Stomach (tissue), 9 donors: ENCODE measurements around the gene LILRB5. TPM values are rescaled to one million over a fixed set of nuclear protein-coding genes. Genes with fewer than 3 reads are reported as not detected.
"Not testable (repeated sequence)": the region's sequence is repeated elsewhere in the genome, so short reads cannot be mapped to it uniquely, and the experiment has no call there.

Source experiments
- DNase-seq, 2 donors: peaks; one replicate each; pipeline versions ENCODE4 v3.0.0 to v3.0.0-alpha.2; 2013 to 2019
- H3K27ac ChIP-seq, 5 donors: fragments of 200-600 bp in 4 of 5; sonication (generic) in 4 of 5; one replicate each; pipeline ENCODE4 v1.5.1; 2013 to 2019; ENCODE audit warnings: mild to moderate bottlenecking in 1 of 5, moderate library complexity in 1 of 5
- H3K27me3 ChIP-seq, 3 donors: fragments of 200-600 bp; sonication (generic); one replicate each; pipeline ENCODE4 v1.5.1; 2017 to 2019; ENCODE audit warnings: mixed run types in 1 of 3
- H3K36me3 ChIP-seq, 4 donors: fragments of 200-600 bp; sonication (generic); 1 replicate in 3 of 4; 2 replicates in 1 of 4; pipeline ENCODE4 v1.5.1; 2016 to 2019
- H3K4me1 ChIP-seq, 4 donors: fragments of 200-600 bp; sonication (generic); one replicate each; pipeline ENCODE4 v1.5.1; 2016 to 2019
- H3K4me3 ChIP-seq, 4 donors: fragments of 200-600 bp; sonication (generic) in 3 of 4; one replicate each; pipeline ENCODE4 v1.5.1; 2016 to 2019; ENCODE audit warnings: mild to moderate bottlenecking in 1 of 4
- H3K9me3 ChIP-seq, 4 donors: fragments of 200-600 bp; sonication (generic); one replicate each; pipeline ENCODE4 v1.5.1; 2016 to 2019
- EP300 ChIP-seq: sonication (generic); formaldehyde crosslinking; IDR thresholded peaks from one replicate; pipeline ENCODE4 v1.6.1; 2017; ENCODE audit warnings: antibody characterized with exemption
- POLR2A ChIP-seq, 4 donors: fragments of 450-650 bp; IDR thresholded peaks; one replicate each; pipeline ENCODE4 v1.6.1; 2016; ENCODE audit warnings: antibody characterized with exemption in 4 of 4, control low read depth in 2 of 4, mild to moderate bottlenecking in 1 of 4, moderate library complexity in 1 of 4
- POLR2AphosphoS5 ChIP-seq, 3 donors: sonication (generic); formaldehyde crosslinking; IDR thresholded peaks; one replicate each; pipeline ENCODE4 v1.6.1; 2016; ENCODE audit warnings: antibody characterized with exemption in 3 of 3
- WGBS, 5 donors: extraction: QIAGEN DNeasy Blood & Tissue Kit in 3 of 5; methylation state at CpG; one replicate each; pipeline versions ENCODE4 v1.1.5 to v1.1.7; 2013 to 2018; 5-methylcytosine and 5-hydroxymethylcytosine counted together
- intact Hi-C: fragments of 100-400 bp; cut with DNase I; formaldehyde crosslinking; loops from one replicate; pipeline ENCODE4 v1.15.1; 2023; ENCODE audit warnings: low total_unique reads
- polyA plus RNA-seq, 3 donors: library from polyadenylated mRNA; stranded (reverse); fragments of 200-250 nt; gene quantifications; one replicate each; pipeline ENCODE4 v1.2.3, GENCODE V29; 2013
- total RNA-seq, 5 donors: library from RNA; depleted of rRNA; stranded (reverse); fragments of >200 nt; gene quantifications; one replicate each; pipeline versions ENCODE4 v1.1.0 to v1.2.3, GENCODE V29; 2014 to 2016
- TF ChIP-seq, protein P1 (sequence below), 7 experiments: fragments of 450-650 bp in 4 of 7; fragments of 200-600 bp in 3 of 7; sonication (generic) in 3 of 7; IDR thresholded peaks; one replicate each; pipeline ENCODE4 v1.5.1; 2016 to 2019; ENCODE audit warnings: antibody characterized with exemption in 7 of 7, control low read depth in 2 of 7, mild to moderate bottlenecking in 1 of 7
- donor health status: healthy with polysubstance abuse.
- donor health status: Bipolar disorder and iron deficiency.
- donor health status: healthy.

LILRB5 gene
- total and polyA plus RNA-seq, 8 donors: 0.28 to 40.8 (median 3.1) TPM; not detected in 1

DNA sequence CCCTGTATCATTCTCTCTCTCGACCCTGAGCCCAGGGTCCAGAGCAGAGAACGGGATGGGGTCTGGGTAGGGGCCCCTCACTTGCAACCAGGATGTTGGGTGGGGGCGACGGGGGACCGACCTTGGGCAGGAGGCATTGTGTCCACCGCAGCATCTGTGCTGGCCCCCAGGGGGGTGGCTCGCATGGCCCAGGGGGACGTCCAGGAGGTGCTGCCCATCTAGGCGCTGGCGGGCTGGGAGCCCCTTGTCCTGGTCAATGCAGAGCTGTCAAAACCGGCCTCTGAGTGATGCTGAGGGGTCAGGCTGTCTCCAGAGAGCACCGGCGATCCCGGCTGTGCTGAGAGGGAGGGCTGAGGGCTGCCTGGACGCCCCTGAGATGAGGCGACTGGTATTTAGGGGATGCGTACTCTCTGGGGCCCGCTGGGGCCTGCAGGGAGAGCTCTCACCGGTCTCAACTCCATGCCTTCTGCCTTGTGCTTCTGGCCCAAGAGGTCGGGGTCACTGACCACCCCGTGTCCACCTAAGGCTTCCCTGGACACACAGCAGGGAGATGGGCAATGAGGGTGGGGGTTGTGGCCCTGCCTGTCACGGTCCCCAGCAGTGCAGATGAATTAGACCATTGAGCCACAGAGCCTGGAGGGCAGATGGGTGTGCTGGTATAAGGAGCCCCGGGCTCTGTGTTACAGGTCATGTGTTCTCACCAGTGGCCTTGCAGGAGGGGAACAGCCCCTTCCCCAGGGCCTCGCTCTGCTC, 47.8 kb downstream of the LILRB5 start:
- TF ChIP-seq POLR2A (IDR thresholded peaks at IDR 0.05): no peak
- no peak for TF ChIP-seq EP300
- TF ChIP-seq, protein P1, sequence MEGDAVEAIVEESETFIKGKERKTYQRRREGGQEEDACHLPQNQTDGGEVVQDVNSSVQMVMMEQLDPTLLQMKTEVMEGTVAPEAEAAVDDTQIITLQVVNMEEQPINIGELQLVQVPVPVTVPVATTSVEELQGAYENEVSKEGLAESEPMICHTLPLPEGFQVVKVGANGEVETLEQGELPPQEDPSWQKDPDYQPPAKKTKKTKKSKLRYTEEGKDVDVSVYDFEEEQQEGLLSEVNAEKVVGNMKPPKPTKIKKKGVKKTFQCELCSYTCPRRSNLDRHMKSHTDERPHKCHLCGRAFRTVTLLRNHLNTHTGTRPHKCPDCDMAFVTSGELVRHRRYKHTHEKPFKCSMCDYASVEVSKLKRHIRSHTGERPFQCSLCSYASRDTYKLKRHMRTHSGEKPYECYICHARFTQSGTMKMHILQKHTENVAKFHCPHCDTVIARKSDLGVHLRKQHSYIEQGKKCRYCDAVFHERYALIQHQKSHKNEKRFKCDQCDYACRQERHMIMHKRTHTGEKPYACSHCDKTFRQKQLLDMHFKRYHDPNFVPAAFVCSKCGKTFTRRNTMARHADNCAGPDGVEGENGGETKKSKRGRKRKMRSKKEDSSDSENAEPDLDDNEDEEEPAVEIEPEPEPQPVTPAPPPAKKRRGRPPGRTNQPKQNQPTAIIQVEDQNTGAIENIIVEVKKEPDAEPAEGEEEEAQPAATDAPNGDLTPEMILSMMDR (IDR thresholded peaks at IDR 0.05): no peak
- no peak for TF ChIP-seq POLR2AphosphoS5 (IDR thresholded peaks at IDR 0.05)
- no peaks in the 10 kb centered on the region for H3K9me3 ChIP-seq
- H3K27me3 ChIP-seq: no peaks in the 10 kb centered on the region
- peaks cover 58 to 72% (median 71%) of the 10 kb centered on the region in 4 donors for H3K4me1 ChIP-seq
- peak overlapping the region; percentile 81 to 94 (median 89) for H3K27ac ChIP-seq
- H3K4me3 ChIP-seq: peak overlapping the region in 1 of 4 donors; percentile 15
- H3K36me3 ChIP-seq: peaks cover 35 to 47% (median 44%) of the 10 kb centered on the region in 4 donors
- intact Hi-C loops: no loop called here
- WGBS, 5 donors: 34 to 56% (median 50%) methylated on average over 5 to 24 of the region's 24 CpGs
- DNase-seq: no peak

DNA sequence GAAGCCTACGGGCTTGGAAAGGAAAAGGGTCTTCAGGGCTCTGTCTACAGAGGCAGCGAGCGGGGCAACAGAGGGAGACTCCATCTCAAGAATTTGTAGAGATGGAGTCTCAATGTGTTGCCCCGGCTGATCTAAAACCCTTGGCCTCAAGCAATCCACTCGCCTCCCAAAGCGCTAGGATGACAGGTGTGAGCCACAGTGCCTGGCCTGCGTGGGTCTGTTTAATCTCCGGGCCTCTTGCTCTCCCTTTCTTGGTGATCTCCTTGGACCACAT, 48.4 kb downstream of the LILRB5 start:
- Histone ChIP-seq H3K27me3 (no peaks in the 10 kb centered on the region), H3K9me3 (no peaks in the 10 kb centered on the region), H3K27ac (peak overlapping the region; percentile 81 to 94 (median 89)), H3K36me3 (peaks cover 39 to 52% (median 49%) of the 10 kb centered on the region in 4 donors), H3K4me3 (peak overlapping the region in 1 of 4 donors; percentile 19), H3K4me1 (peaks cover 63 to 77% (median 76%) of the 10 kb centered on the region in 4 donors)
- intact Hi-C loops: no loop called here
- DNase-seq: peak in 1 of 2 donors; percentile 24
- TF ChIP-seq, protein P1 (IDR thresholded peaks at IDR 0.05): no peak
- TF ChIP-seq POLR2A (IDR thresholded peaks at IDR 0.05): no peak
- TF ChIP-seq EP300: no peak
- no peak for TF ChIP-seq POLR2AphosphoS5 (IDR thresholded peaks at IDR 0.05)
- WGBS, 5 donors: 62 to 77% (median 65%) methylated on average over 7 to 8 of the region's 8 CpGs

DNA sequence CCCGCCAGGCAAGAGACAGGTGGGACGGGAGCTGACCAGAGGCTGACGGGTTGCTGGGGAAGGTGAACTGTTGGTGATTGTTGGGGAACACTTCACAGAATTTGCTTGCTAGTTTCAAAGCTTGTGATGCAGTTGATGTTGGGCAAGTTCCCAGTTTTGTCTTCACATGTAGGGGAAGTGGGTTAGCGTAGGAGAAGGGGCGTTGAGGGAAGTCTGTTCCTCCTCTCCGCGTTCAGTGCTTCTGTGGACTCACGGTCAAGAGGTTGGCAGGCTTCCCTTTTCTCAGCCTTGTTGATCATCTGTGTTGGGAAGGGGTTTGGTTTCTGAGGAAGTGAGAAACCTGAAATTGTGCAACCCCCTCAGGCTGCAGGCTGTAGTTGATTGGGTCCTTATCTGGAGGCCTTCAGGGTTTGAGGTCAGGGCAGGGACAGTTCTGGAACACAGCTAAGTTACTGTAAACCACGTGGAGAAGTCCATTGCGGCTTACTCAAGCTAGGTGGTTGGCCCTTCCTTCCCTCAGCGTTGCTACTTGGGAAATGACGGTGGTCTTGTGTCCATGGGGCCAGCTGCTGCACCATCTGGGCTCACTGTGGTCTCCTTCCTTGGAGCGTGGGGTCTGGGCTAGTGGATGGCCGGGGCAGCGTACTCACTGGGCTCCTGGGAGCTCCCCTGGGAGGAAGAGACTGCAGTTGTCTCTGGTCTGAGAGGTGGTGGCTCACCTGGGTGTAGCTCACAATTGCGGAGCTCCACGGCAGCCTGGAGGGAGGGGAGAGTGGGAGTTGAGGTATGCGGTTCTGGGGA, 48.9 kb downstream of the LILRB5 start:
- Histone ChIP-seq H3K27me3 (no peaks in the 10 kb centered on the region), H3K27ac (peak overlapping the region; percentile 81 to 94 (median 89)), H3K36me3 (peaks cover 44 to 58% (median 54%) of the 10 kb centered on the region in 4 donors), H3K4me1 (peaks cover 69 to 83% (median 82%) of the 10 kb centered on the region in 4 donors), H3K4me3 (peak overlapping the region in 1 of 4 donors; percentile 89), H3K9me3 (no peaks in the 10 kb centered on the region)
- TF ChIP-seq, protein P1 (IDR thresholded peaks at IDR 0.05): no peak
- TF ChIP-seq POLR2AphosphoS5 (IDR thresholded peaks at IDR 0.05) (peak in 2 of 3 donors; percentile 61 to 76), EP300 (no peak)
- 49 to 62% (median 60%) methylated on average over 14 to 18 of the region's 18 CpGs for WGBS, 5 donors
- DNase-seq: peak; percentile 71 to 82
- intact Hi-C loops: no loop called here

DNA sequence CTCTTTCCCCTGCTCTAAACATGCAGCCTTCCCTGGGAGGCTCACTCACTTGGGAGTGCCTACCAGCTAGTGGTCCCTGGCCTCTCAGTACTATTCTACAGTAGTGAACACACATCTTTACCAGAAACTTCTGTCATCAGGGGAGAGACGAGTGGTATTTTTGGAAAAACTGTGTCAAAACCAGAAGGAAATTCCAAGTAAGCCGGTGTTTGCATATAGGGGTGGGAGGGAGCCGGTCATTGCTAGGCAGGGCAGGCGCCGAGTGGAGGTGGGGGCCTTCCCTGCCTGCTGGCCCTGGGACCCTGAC, 49.4 kb downstream of the LILRB5 start:
- Histone ChIP-seq H3K27ac (peak overlapping the region; percentile 52 to 94 (median 89)), H3K9me3 (no peaks in the 10 kb centered on the region), H3K4me3 (peak overlapping the region in 2 of 4 donors; percentile 81 to 89), H3K4me1 (peaks cover 74 to 88% (median 87%) of the 10 kb centered on the region in 4 donors), H3K27me3 (no peaks in the 10 kb centered on the region), H3K36me3 (peaks cover 50 to 63% (median 60%) of the 10 kb centered on the region in 4 donors)
- 52 to 64% (median 61%) methylated on average over 5 of the region's 5 CpGs for WGBS, 5 donors
- intact Hi-C loops: no loop called here
- DNase-seq: no peak
- no peak for TF ChIP-seq POLR2A (IDR thresholded peaks at IDR 0.05)
- TF ChIP-seq POLR2AphosphoS5 (IDR thresholded peaks at IDR 0.05): no peak
- no peak for TF ChIP-seq EP300
- TF ChIP-seq, protein P1 (IDR thresholded peaks at IDR 0.05): no peak

DNA sequence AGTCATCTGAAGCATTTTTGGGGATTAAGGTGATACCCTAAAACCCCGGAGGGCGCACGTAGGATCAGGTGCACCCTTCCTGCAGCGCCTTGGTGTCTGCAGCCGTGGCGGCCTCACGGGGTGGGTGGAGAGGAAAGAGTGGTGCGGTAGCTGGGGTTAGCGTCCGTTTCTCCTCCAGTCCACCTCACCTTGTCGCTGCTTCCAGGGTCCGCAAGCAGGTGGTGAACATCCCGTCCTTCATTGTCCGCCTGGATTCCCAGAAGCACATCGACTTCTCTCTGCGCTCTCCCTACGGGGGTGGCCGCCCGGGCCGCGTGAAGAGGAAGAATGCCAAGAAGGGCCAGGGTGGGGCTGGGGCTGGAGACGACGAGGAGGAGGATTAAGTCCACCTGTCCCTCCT, 49.9 kb downstream of the LILRB5 start:
- Histone ChIP-seq H3K4me3 (peak overlapping the region in 2 of 4 donors; percentile 81 to 89), H3K27ac (peak overlapping the region; percentile 6 to 94 (median 81)), H3K4me1 (peaks cover 79 to 93% (median 92%) of the 10 kb centered on the region in 4 donors), H3K36me3 (peaks cover 54 to 67% (median 64%) of the 10 kb centered on the region in 4 donors)
- H3K9me3 ChIP-seq, H3K27me3 ChIP-seq, DNase-seq, intact Hi-C loops: not testable (repeated sequence)
- 66 to 75% (median 67%) methylated on average over 20 to 23 of the region's 23 CpGs for WGBS, 5 donors
